Measurements from ENCODE around the gene DOCK4.

Gene DOCK4

GRCh38 chr7:112092709-112093395 lies 113.3 kb downstream of the DOCK4 start:
- H3K4me1 ChIP-seq (ENCODE audit: insufficient read depth, insufficient read length) = no peaks in the 10 kb centered on the region
- H3K9ac ChIP-seq (ENCODE audit: insufficient read length, low read depth) = no peak overlapping the region
- H3K36me3 ChIP-seq (ENCODE audit: insufficient read depth, insufficient read length, low read length) = no peaks in the 10 kb centered on the region
- TF ChIP-seq YY1 (IDR thresholded peaks at IDR 0.05; ENCODE audit: insufficient read depth, insufficient read length) (no peak), ZNF274 (IDR thresholded peaks at IDR 0.05; ENCODE audit: low read depth, low read length) (no peak), SUZ12 (IDR thresholded peaks at IDR 0.05; ENCODE audit: extremely low read depth, insufficient read depth, insufficient read length) (no peak)
- DNase-seq (ENCODE audit: low read depth, low spot score) = no peak
- no peaks in the 10 kb centered on the region for H3K27me3 ChIP-seq (ENCODE audit: insufficient read depth, insufficient read length)
- H3K4me3 ChIP-seq (ENCODE audit: insufficient read length, low read depth) = no peak overlapping the region
- no peaks in the 10 kb centered on the region for H3K9me3 ChIP-seq (ENCODE audit: insufficient read depth, low read length)

GRCh38 chr7:112092306-112092705 lies 113.9 kb downstream of the DOCK4 start:
- no peak for TF ChIP-seq YY1 (IDR thresholded peaks at IDR 0.05; ENCODE audit: insufficient read depth, insufficient read length)
- no peak for TF ChIP-seq ZNF274 (IDR thresholded peaks at IDR 0.05; ENCODE audit: low read depth, low read length)
- no peak for DNase-seq (ENCODE audit: low read depth, low spot score)
- Histone ChIP-seq H3K4me3 (ENCODE audit: insufficient read length, low read depth) (no peak overlapping the region), H3K9ac (ENCODE audit: insufficient read length, low read depth) (no peak overlapping the region), H3K9me3 (ENCODE audit: insufficient read depth, low read length) (no peaks in the 10 kb centered on the region), H3K36me3 (ENCODE audit: insufficient read depth, insufficient read length, low read length) (no peaks in the 10 kb centered on the region), H3K4me1 (ENCODE audit: insufficient read depth, insufficient read length) (no peaks in the 10 kb centered on the region), H3K27me3 (ENCODE audit: insufficient read depth, insufficient read length) (no peaks in the 10 kb centered on the region)

- H3K4me1 ChIP-seq (ENCODE audit: insufficient read depth, insufficient read length) = no peaks in the 10 kb centered on the region
- no peaks in the 10 kb centered on the region for H3K9me3 ChIP-seq (ENCODE audit: insufficient read depth, low read length)
- no peak overlapping the region for H3K4me3 ChIP-seq (ENCODE audit: insufficient read length, low read depth)
- TF ChIP-seq ZNF274 (IDR thresholded peaks at IDR 0.05; ENCODE audit: low read depth, low read length) (no peak), YY1 (IDR thresholded peaks at IDR 0.05; ENCODE audit: insufficient read depth, insufficient read length) (no peak), SUZ12 (IDR thresholded peaks at IDR 0.05; ENCODE audit: extremely low read depth, insufficient read depth, insufficient read length) (no peak)
- H3K9ac ChIP-seq (ENCODE audit: insufficient read length, low read depth) = no peak overlapping the region
- H3K27me3 ChIP-seq (ENCODE audit: insufficient read depth, insufficient read length) = no peaks in the 10 kb centered on the region
- H3K36me3 ChIP-seq (ENCODE audit: insufficient read depth, insufficient read length, low read length) = no peaks in the 10 kb centered on the region
- DNase-seq (ENCODE audit: low read depth, low spot score) = no peak
Measured at GRCh38 chr7:112091768-112092167, 114.4 kb downstream of the DOCK4 start.

- Histone ChIP-seq H3K4me3 (ENCODE audit: insufficient read length, low read depth) (no peak overlapping the region), H3K27me3 (ENCODE audit: insufficient read depth, insufficient read length) (no peaks in the 10 kb centered on the region), H3K9ac (ENCODE audit: insufficient read length, low read depth) (no peak overlapping the region), H3K4me1 (ENCODE audit: insufficient read depth, insufficient read length) (no peaks in the 10 kb centered on the region), H3K9me3 (ENCODE audit: insufficient read depth, low read length) (no peaks in the 10 kb centered on the region), H3K36me3 (ENCODE audit: insufficient read depth, insufficient read length, low read length) (no peaks in the 10 kb centered on the region)
- no peak for TF ChIP-seq ZNF274 (IDR thresholded peaks at IDR 0.05; ENCODE audit: low read depth, low read length)
- no peak for TF ChIP-seq SUZ12 (IDR thresholded peaks at IDR 0.05; ENCODE audit: extremely low read depth, insufficient read depth, insufficient read length)
- no peak for TF ChIP-seq YY1 (IDR thresholded peaks at IDR 0.05; ENCODE audit: insufficient read depth, insufficient read length)
- no peak for DNase-seq (ENCODE audit: low read depth, low spot score)
Measured at GRCh38 chr7:112089551-112089950, 116.6 kb downstream of the DOCK4 start.

- Histone ChIP-seq H3K27me3 (ENCODE audit: insufficient read depth, insufficient read length) (no peaks in the 10 kb centered on the region), H3K4me1 (ENCODE audit: insufficient read depth, insufficient read length) (no peaks in the 10 kb centered on the region), H3K4me3 (ENCODE audit: insufficient read length, low read depth) (no peak overlapping the region), H3K36me3 (ENCODE audit: insufficient read depth, insufficient read length, low read length) (no peaks in the 10 kb centered on the region), H3K9me3 (ENCODE audit: insufficient read depth, low read length) (no peaks in the 10 kb centered on the region), H3K9ac (ENCODE audit: insufficient read length, low read depth) (no peak overlapping the region)
- TF ChIP-seq YY1 (IDR thresholded peaks at IDR 0.05; ENCODE audit: insufficient read depth, insufficient read length) = no peak
- TF ChIP-seq ZNF274 (IDR thresholded peaks at IDR 0.05; ENCODE audit: low read depth, low read length) = no peak
- TF ChIP-seq SUZ12 (IDR thresholded peaks at IDR 0.05; ENCODE audit: extremely low read depth, insufficient read depth, insufficient read length) = no peak
- DNase-seq (ENCODE audit: low read depth, low spot score) = no peak
Measured at GRCh38 chr7:112088484-112089016, 117.6 kb downstream of the DOCK4 start.

- H3K36me3 ChIP-seq (ENCODE audit: insufficient read depth, insufficient read length, low read length) = no peaks in the 10 kb centered on the region
- H3K27me3 ChIP-seq (ENCODE audit: insufficient read depth, insufficient read length) = no peaks in the 10 kb centered on the region
- no peak for DNase-seq (ENCODE audit: low read depth, low spot score)
- no peaks in the 10 kb centered on the region for H3K9me3 ChIP-seq (ENCODE audit: insufficient read depth, low read length)
- no peaks in the 10 kb centered on the region for H3K4me1 ChIP-seq (ENCODE audit: insufficient read depth, insufficient read length)
- H3K4me3 ChIP-seq (ENCODE audit: insufficient read length, low read depth) = no peak overlapping the region
- H3K9ac ChIP-seq (ENCODE audit: insufficient read length, low read depth) = no peak overlapping the region
- TF ChIP-seq SUZ12 (IDR thresholded peaks at IDR 0.05; ENCODE audit: extremely low read depth, insufficient read depth, insufficient read length) = no peak
- TF ChIP-seq YY1 (IDR thresholded peaks at IDR 0.05; ENCODE audit: insufficient read depth, insufficient read length) = no peak
- TF ChIP-seq ZNF274 (IDR thresholded peaks at IDR 0.05; ENCODE audit: low read depth, low read length) = no peak
Measured at GRCh38 chr7:112086496-112087254, 119.5 kb downstream of the DOCK4 start.

GRCh38 chr7:112084520-112084971 lies 121.7 kb downstream of the DOCK4 start:
- H3K9ac ChIP-seq (ENCODE audit: insufficient read length, low read depth) = no peak overlapping the region
- H3K36me3 ChIP-seq (ENCODE audit: insufficient read depth, insufficient read length, low read length) = no peaks in the 10 kb centered on the region
- TF ChIP-seq YY1 (IDR thresholded peaks at IDR 0.05; ENCODE audit: insufficient read depth, insufficient read length) (no peak), ZNF274 (IDR thresholded peaks at IDR 0.05; ENCODE audit: low read depth, low read length) (no peak), SUZ12 (IDR thresholded peaks at IDR 0.05; ENCODE audit: extremely low read depth, insufficient read depth, insufficient read length) (no peak)
- H3K4me1 ChIP-seq (ENCODE audit: insufficient read depth, insufficient read length) = no peaks in the 10 kb centered on the region
- H3K27me3 ChIP-seq (ENCODE audit: insufficient read depth, insufficient read length) = no peaks in the 10 kb centered on the region
- no peak overlapping the region for H3K4me3 ChIP-seq (ENCODE audit: insufficient read length, low read depth)
- no peak for DNase-seq (ENCODE audit: low read depth, low spot score)
- H3K9me3 ChIP-seq (ENCODE audit: insufficient read depth, low read length) = no peaks in the 10 kb centered on the region

All from NT2/D1 (cell line).